ENCODE results near the gene AGTPBP1.

The AGTPBP1 gene

DNA sequence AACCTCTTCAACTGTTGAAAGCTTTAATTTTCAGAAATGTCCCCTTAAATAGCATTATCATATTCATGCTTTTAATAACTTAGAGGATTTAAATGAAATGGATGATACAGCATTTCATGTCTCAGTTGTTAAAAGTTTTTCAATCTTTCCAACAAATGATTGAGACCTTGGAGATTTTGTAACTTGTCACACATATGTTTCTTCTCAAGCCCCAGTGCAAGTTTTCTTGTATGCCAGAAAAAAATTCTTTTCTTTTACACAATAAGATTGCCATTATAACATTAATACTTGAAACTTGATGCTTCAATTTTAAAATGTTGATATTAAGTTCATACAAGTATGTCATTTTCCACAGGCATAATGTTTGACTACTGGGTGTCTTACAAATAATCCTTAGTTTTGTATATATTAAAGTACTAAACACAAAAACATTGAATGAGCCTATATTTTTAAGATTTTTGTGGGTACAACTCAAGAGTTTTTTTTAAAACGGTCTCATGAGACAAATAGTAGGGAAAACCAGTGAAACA is 124.5 kb downstream of the AGTPBP1 start:
- peaks cover 20% of the 10 kb centered on the region for H3K36me3 ChIP-seq (ENCODE audit: insufficient read depth, insufficient read length, low read length)
- H3K27me3 ChIP-seq (ENCODE audit: insufficient read depth, insufficient read length): no peaks in the 10 kb centered on the region
- no peak overlapping the region for H3K4me3 ChIP-seq (ENCODE audit: insufficient read length, low read depth)
- H3K9me3 ChIP-seq (ENCODE audit: insufficient read depth, low read length): no peaks in the 10 kb centered on the region; the same call in 1 of the 2 replicates
- no peaks in the 10 kb centered on the region for H3K4me1 ChIP-seq (ENCODE audit: insufficient read depth, insufficient read length)
- no peak overlapping the region for H3K9ac ChIP-seq (ENCODE audit: insufficient read length, low read depth)
- no peak for DNase-seq (ENCODE audit: low read depth, low spot score)
- TF ChIP-seq ZNF274 (IDR thresholded peaks at IDR 0.05; ENCODE audit: low read depth, low read length): no peak
- no peak for TF ChIP-seq SUZ12 (IDR thresholded peaks at IDR 0.05; ENCODE audit: extremely low read depth, insufficient read depth, insufficient read length)
- TF ChIP-seq YY1 (IDR thresholded peaks at IDR 0.05; ENCODE audit: insufficient read depth, insufficient read length): no peak

- no peak overlapping the region for H3K4me3 ChIP-seq (ENCODE audit: insufficient read length, low read depth)
- no peak overlapping the region for H3K9ac ChIP-seq (ENCODE audit: insufficient read length, low read depth)
- H3K27me3 ChIP-seq (ENCODE audit: insufficient read depth, insufficient read length): no peaks in the 10 kb centered on the region
- no peaks in the 10 kb centered on the region for H3K4me1 ChIP-seq (ENCODE audit: insufficient read depth, insufficient read length)
- H3K36me3 ChIP-seq (ENCODE audit: insufficient read depth, insufficient read length, low read length): peaks cover 17% of the 10 kb centered on the region
- H3K9me3 ChIP-seq (ENCODE audit: insufficient read depth, low read length): no peaks in the 10 kb centered on the region; the same call in 1 of the 2 replicates
- TF ChIP-seq YY1 (IDR thresholded peaks at IDR 0.05; ENCODE audit: insufficient read depth, insufficient read length): no peak
- no peak for TF ChIP-seq ZNF274 (IDR thresholded peaks at IDR 0.05; ENCODE audit: low read depth, low read length)
- TF ChIP-seq SUZ12 (IDR thresholded peaks at IDR 0.05; ENCODE audit: extremely low read depth, insufficient read depth, insufficient read length): no peak
- DNase-seq (ENCODE audit: low read depth, low spot score): no peak
Measured at GRCh38 chr9:85615792-85616191, 126.0 kb downstream of the AGTPBP1 start.

DNA sequence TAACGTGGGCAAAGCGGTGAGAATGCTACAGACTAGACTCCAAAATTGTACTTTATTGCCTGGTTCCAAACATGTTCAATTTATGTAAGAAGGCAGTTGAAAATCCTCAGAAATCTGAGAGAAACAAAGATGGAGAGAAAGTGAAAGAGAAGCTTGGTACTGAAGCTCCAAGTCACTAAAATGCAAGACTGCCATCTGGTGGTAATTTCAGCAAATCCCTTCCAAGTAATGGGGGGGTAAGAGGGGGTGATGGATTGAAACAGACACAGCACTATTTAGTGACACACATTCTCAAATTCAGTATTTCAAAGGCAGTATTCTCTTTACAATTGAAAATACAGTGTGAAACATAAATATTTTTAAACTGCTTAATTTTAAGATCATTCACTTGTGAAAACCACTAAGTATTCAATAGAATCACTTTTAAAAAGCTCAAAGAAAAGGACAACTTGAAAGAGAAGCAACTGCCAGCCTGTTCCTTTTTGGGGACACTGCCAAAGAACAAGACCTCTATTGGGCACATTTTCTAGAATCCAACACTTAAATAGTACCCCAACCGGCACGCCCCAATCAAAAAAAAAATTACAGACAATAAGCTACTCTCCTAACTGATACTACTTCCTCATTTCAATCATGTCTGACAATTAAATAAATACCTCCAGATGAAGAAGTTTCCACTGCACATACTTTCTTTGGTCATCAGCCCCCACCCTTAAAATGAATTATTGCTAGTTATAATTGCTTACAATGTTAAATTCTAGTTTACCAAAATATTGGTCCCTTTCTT is 131.5 kb downstream of the AGTPBP1 start:
- H3K9ac ChIP-seq (ENCODE audit: insufficient read length, low read depth): no peak overlapping the region
- TF ChIP-seq YY1 (IDR thresholded peaks at IDR 0.05; ENCODE audit: insufficient read depth, insufficient read length) (no peak), ZNF274 (IDR thresholded peaks at IDR 0.05; ENCODE audit: low read depth, low read length) (no peak), SUZ12 (IDR thresholded peaks at IDR 0.05; ENCODE audit: extremely low read depth, insufficient read depth, insufficient read length) (no peak)
- H3K9me3 ChIP-seq (ENCODE audit: insufficient read depth, low read length): no peaks in the 10 kb centered on the region

GRCh38 chr9:85605905-85606304 is 135.8 kb downstream of the AGTPBP1 start:
- no peaks in the 10 kb centered on the region for H3K27me3 ChIP-seq (ENCODE audit: insufficient read depth, insufficient read length)
- DNase-seq (ENCODE audit: low read depth, low spot score): no peak
- H3K36me3 ChIP-seq (ENCODE audit: insufficient read depth, insufficient read length, low read length): peaks cover 3% of the 10 kb centered on the region
- TF ChIP-seq ZNF274 (IDR thresholded peaks at IDR 0.05; ENCODE audit: low read depth, low read length): no peak
- no peak for TF ChIP-seq SUZ12 (IDR thresholded peaks at IDR 0.05; ENCODE audit: extremely low read depth, insufficient read depth, insufficient read length)
- no peak for TF ChIP-seq YY1 (IDR thresholded peaks at IDR 0.05; ENCODE audit: insufficient read depth, insufficient read length)
- H3K9me3 ChIP-seq (ENCODE audit: insufficient read depth, low read length): no peaks in the 10 kb centered on the region
- no peak overlapping the region for H3K4me3 ChIP-seq (ENCODE audit: insufficient read length, low read depth)
- peaks cover 6% of the 10 kb centered on the region for H3K4me1 ChIP-seq (ENCODE audit: insufficient read depth, insufficient read length)
- no peak overlapping the region for H3K9ac ChIP-seq (ENCODE audit: insufficient read length, low read depth)

More for the DNA sequence above, 131.5 kb downstream of the AGTPBP1 start:
- no peak overlapping the region for H3K4me3 ChIP-seq (ENCODE audit: insufficient read length, low read depth)
- H3K36me3 ChIP-seq (ENCODE audit: insufficient read depth, insufficient read length, low read length): peaks cover 3% of the 10 kb centered on the region
- H3K4me1 ChIP-seq (ENCODE audit: insufficient read depth, insufficient read length): no peaks in the 10 kb centered on the region
- no peaks in the 10 kb centered on the region for H3K27me3 ChIP-seq (ENCODE audit: insufficient read depth, insufficient read length)
- peak; percentile 54 for DNase-seq (ENCODE audit: low read depth, low spot score)

DNA sequence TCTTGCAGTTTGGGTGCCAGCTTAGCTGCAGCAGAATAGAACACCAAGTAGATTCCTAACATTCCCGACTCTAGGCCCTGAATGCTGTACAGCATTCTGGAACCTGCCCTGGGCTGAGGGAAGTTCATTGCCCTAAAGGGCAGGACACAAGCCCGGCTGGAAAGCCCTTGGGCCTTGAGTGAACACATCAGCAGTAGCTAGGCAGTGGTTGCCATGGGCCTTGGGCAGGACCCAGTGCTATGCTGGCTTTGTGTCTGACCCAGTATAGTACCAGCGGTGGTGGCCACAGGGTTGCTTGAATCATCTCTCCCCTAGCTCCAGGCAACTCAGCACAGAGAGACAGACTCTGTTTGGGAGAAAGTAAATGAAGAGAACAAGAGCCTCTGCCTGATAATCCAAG is 137.8 kb downstream of the AGTPBP1 start:
- no peak for DNase-seq (ENCODE audit: low read depth, low spot score)
- Histone ChIP-seq H3K4me1 (ENCODE audit: insufficient read depth, insufficient read length) (peaks cover 12% of the 10 kb centered on the region), H3K4me3 (ENCODE audit: insufficient read length, low read depth) (no peak overlapping the region), H3K9me3 (ENCODE audit: insufficient read depth, low read length) (no peaks in the 10 kb centered on the region), H3K9ac (ENCODE audit: insufficient read length, low read depth) (no peak overlapping the region), H3K27me3 (ENCODE audit: insufficient read depth, insufficient read length) (no peaks in the 10 kb centered on the region), H3K36me3 (ENCODE audit: insufficient read depth, insufficient read length, low read length) (peaks cover 3% of the 10 kb centered on the region)
- TF ChIP-seq ZNF274 (IDR thresholded peaks at IDR 0.05; ENCODE audit: low read depth, low read length) (no peak), SUZ12 (IDR thresholded peaks at IDR 0.05; ENCODE audit: extremely low read depth, insufficient read depth, insufficient read length) (no peak), YY1 (IDR thresholded peaks at IDR 0.05; ENCODE audit: insufficient read depth, insufficient read length) (no peak)

DNA sequence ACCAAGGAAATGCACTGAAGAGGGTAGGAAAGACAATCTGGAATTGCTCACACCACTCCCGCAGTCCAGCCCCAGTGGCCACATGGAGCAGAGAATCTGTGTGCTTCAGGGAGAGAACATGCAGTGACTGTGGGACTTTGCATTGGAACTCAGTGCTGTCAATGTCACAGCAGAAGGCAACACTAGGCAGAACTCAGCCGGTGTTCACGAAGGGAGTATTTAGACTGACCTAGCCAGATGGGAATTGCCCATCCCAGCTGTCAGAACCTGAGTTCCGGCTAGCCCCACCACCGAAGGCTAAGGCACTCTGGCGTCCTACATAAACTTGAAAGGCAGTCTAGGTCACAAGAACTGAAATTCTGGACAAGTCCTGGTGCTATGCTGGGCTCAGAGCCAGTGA is 139.0 kb downstream of the AGTPBP1 start:
- Histone ChIP-seq H3K4me1 (ENCODE audit: insufficient read depth, insufficient read length) (peaks cover 12% of the 10 kb centered on the region), H3K9me3 (ENCODE audit: insufficient read depth, low read length) (no peaks in the 10 kb centered on the region), H3K9ac (ENCODE audit: insufficient read length, low read depth) (no peak overlapping the region), H3K4me3 (ENCODE audit: insufficient read length, low read depth) (no peak overlapping the region), H3K27me3 (ENCODE audit: insufficient read depth, insufficient read length) (no peaks in the 10 kb centered on the region), H3K36me3 (ENCODE audit: insufficient read depth, insufficient read length, low read length) (peaks cover 3% of the 10 kb centered on the region)
- TF ChIP-seq ZNF274 (IDR thresholded peaks at IDR 0.05; ENCODE audit: low read depth, low read length): no peak
- no peak for TF ChIP-seq SUZ12 (IDR thresholded peaks at IDR 0.05; ENCODE audit: extremely low read depth, insufficient read depth, insufficient read length)
- no peak for TF ChIP-seq YY1 (IDR thresholded peaks at IDR 0.05; ENCODE audit: insufficient read depth, insufficient read length)
- no peak for DNase-seq (ENCODE audit: low read depth, low spot score)

DNA sequence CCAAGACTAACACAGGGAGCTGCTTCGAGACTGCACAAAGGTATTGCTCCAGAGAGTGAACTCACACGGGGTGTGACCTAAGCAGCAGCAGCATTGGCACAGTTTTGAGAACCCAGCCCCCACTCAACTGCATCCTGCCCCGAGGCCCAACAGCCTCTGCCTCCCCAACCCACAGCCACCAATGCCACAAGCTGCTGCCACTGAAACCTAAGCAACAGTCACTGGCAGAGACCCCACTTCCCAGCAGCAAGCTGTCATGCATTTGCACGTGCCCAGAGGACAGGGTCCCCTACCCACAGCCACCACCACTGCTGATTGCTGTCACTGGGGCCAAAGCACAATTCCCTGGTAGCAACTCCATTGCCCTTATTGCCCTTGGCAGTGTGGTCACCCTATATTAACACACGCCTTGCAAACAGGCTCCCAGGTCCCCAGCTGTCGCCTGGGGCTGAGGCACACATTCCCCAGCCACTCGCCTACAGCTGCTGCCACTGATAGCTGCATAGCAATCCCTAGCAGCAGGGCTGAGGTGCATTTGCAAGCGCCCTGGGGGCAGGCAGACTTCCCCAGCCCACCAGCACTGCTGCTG is 141.0 kb downstream of the AGTPBP1 start:
- H3K36me3 ChIP-seq (ENCODE audit: insufficient read depth, insufficient read length, low read length): peaks cover 3% of the 10 kb centered on the region
- no peak overlapping the region for H3K9ac ChIP-seq (ENCODE audit: insufficient read length, low read depth)
- no peaks in the 10 kb centered on the region for H3K9me3 ChIP-seq (ENCODE audit: insufficient read depth, low read length)
- H3K4me1 ChIP-seq (ENCODE audit: insufficient read depth, insufficient read length): peaks cover 12% of the 10 kb centered on the region
- no peak for TF ChIP-seq ZNF274 (IDR thresholded peaks at IDR 0.05; ENCODE audit: low read depth, low read length)
- no peak for TF ChIP-seq YY1 (IDR thresholded peaks at IDR 0.05; ENCODE audit: insufficient read depth, insufficient read length)
- no peak for TF ChIP-seq SUZ12 (IDR thresholded peaks at IDR 0.05; ENCODE audit: extremely low read depth, insufficient read depth, insufficient read length)
- no peak overlapping the region for H3K4me3 ChIP-seq (ENCODE audit: insufficient read length, low read depth)
- H3K27me3 ChIP-seq (ENCODE audit: insufficient read depth, insufficient read length): no peaks in the 10 kb centered on the region
- DNase-seq (ENCODE audit: low read depth, low spot score): peak; percentile 20
